ENCODE results near the gene ARHGAP42.

GRCh38 chr11:100889758-100890157 is 202.7 kb downstream of the ARHGAP42 start:
- no peak for TF ChIP-seq CTCF (IDR thresholded peaks at IDR 0.05 in 8 of 11, conservative IDR thresholded peaks at IDR 0.05 in 3 of 11)
- TF ChIP-seq POLR2A (IDR thresholded peaks at IDR 0.05): no peak

Measured in spleen (tissue), 7 donors.